Small intestine (tissue), 7 donors: ENCODE measurements around the gene TNFRSF1A. TPM values are rescaled to one million over a fixed set of nuclear protein-coding genes. Genes with fewer than 3 reads are reported as not detected.

Experiments used
- DNase-seq, 2 donors: peaks; one replicate each; pipeline versions ENCODE4 v3.0.0 to v3.0.0-alpha.2; 2013
- FAIRE-seq: peaks from 2 replicates; lab custom pipeline; 2012; peaks lifted over from hg19 to GRCh38; lab: Jason Lieb, UNC
- H3K27ac ChIP-seq, 3 donors: one replicate each; pipeline ENCODE4 v1.5.1; 2013; ENCODE audit warnings: low read length in 2 of 3, mild to moderate bottlenecking in 2 of 3, control low read depth in 1 of 3, inconsistent platforms in 1 of 3, low read depth in 1 of 3, moderate library complexity in 1 of 3
- H3K27me3 ChIP-seq, 3 donors: one replicate each; pipeline ENCODE4 v1.6.1; 2013; ENCODE audit warnings: low read length in 3 of 3, inconsistent platforms in 1 of 3; ENCODE audit not compliant: control insufficient read depth in 3 of 3, insufficient read depth in 3 of 3
- H3K36me3 ChIP-seq, 3 donors: one replicate each; pipeline ENCODE4 v1.6.1; 2013; ENCODE audit warnings: low read length in 3 of 3, inconsistent platforms in 1 of 3, low read depth in 1 of 3, mild to moderate bottlenecking in 1 of 3, moderate library complexity in 1 of 3; ENCODE audit not compliant: control insufficient read depth in 3 of 3, insufficient read depth in 2 of 3
- H3K4me1 ChIP-seq, 3 donors: one replicate each; pipeline ENCODE4 v1.6.1; 2013; ENCODE audit warnings: low read length in 2 of 3, inconsistent platforms in 1 of 3, low read depth in 1 of 3, mild to moderate bottlenecking in 1 of 3, moderate library complexity in 1 of 3; ENCODE audit not compliant: control insufficient read depth in 3 of 3, insufficient read depth in 2 of 3
- H3K4me3 ChIP-seq, 3 donors: one replicate each; pipeline ENCODE4 v1.5.1; 2013; ENCODE audit warnings: low read length in 3 of 3, control low read depth in 1 of 3, inconsistent platforms in 1 of 3, low read depth in 1 of 3, mild to moderate bottlenecking in 1 of 3, moderate library complexity in 1 of 3
- H3K9me3 ChIP-seq, 2 donors: one replicate each; pipeline ENCODE4 v1.6.1; 2013; ENCODE audit warnings: low read depth in 1 of 2, low read length in 1 of 2; ENCODE audit not compliant: control insufficient read depth in 2 of 2, insufficient read depth in 1 of 2
- WGBS, 3 donors: extraction: QIAGEN DNeasy Blood & Tissue Kit; methylation state at CpG; one replicate each; pipeline ENCODE4 v1.1.7; 2013; 5-methylcytosine and 5-hydroxymethylcytosine counted together
- polyA plus RNA-seq, 4 donors: library from polyadenylated mRNA; stranded (reverse) in 3 of 4; unstranded in 1 of 4; fragments of 200-250 nt in 3 of 4; fragments of 120-200 nt in 1 of 4; gene quantifications; one replicate each; pipeline versions ENCODE4 v1.2.1 to v1.2.3, GENCODE V29; 2013
- donor health status: healthy with polysubstance abuse.
- donor health status: control.
- donor health status: control.
- donor health status: Bipolar disorder and iron deficiency.
- donor health status: healthy.

Gene TNFRSF1A
- polyA plus RNA-seq, 4 donors = 77.2 to 108 (median 97.6) TPM

DNA sequence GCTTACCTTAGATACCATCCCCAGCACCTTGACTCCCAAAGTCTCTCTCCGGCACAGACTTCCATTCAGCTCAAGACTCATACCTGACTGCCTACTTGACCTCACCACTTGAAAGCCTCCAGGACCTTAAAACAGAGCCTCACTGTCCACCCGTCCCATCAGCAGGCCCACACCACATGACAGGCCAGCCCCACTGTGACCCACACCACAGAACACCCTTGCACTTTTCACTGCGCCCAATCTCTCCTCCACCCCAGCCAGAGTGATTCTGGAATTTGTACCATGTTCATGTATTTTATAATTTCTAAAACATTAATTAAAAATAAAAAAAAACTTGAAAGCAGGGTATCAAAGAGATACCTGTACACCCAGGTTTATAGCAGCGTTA, 59.4 kb downstream of the TNFRSF1A start:
- H3K4me3 ChIP-seq = no peak overlapping the region
- peaks cover 0 to 2% (median 0%) of the 10 kb centered on the region in 3 donors for H3K36me3 ChIP-seq
- no peak overlapping the region for H3K27ac ChIP-seq
- no peaks in the 10 kb centered on the region for H3K9me3 ChIP-seq
- FAIRE-seq = no peak
- no peaks in the 10 kb centered on the region for H3K27me3 ChIP-seq
- peaks cover 0 to 23% (median 0%) of the 10 kb centered on the region in 3 donors for H3K4me1 ChIP-seq
- WGBS, 3 donors = 83 to 94% (median 90%) methylated on average over 4 of the region's 4 CpGs
- DNase-seq = no peak

DNA sequence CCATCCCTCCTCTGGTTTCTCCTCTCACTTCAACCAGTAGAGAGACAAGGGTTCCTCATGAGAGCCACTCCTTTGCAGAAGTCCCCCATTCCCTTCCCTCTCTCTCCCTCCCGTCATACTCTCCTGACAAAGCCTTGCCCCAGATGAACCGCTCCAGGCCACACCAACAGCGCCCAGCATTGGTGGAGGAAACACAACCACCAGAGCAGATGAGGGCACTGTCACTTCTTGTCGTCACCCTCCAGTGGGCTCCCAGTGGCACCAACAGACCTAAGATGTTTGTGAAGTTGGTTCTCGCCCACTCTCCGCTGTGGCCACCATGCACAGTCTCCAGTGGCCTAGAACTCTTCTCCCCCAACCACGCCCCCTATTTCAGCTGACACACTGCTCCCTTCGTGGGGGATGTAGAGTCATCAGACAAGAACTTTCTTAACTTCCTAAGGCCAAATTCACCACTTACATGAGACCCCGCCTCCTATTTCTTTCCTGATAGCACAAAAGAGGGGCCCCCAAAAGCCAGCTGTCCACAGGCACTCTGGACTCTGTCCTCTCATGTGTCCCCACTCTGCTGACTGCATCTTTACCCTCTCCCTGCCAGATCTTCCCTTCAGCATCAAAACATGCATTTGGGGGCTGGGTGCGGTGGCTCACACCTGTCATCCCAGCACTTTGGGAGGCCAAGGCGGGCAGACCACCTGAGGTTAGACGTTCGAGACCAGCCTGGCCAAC, 60.6 kb downstream of the TNFRSF1A start:
- Histone ChIP-seq H3K4me3 (no peak overlapping the region), H3K9me3 (no peaks in the 10 kb centered on the region), H3K27ac (no peak overlapping the region), H3K36me3 (peaks cover 0 to 2% (median 0%) of the 10 kb centered on the region in 3 donors), H3K27me3 (no peaks in the 10 kb centered on the region), H3K4me1 (peaks cover 0 to 23% (median 0%) of the 10 kb centered on the region in 3 donors)
- FAIRE-seq (no peak), DNase-seq (no peak)
- 89 to 93% (median 92%) methylated on average over 13 of the region's 13 CpGs for WGBS, 3 donors

DNA sequence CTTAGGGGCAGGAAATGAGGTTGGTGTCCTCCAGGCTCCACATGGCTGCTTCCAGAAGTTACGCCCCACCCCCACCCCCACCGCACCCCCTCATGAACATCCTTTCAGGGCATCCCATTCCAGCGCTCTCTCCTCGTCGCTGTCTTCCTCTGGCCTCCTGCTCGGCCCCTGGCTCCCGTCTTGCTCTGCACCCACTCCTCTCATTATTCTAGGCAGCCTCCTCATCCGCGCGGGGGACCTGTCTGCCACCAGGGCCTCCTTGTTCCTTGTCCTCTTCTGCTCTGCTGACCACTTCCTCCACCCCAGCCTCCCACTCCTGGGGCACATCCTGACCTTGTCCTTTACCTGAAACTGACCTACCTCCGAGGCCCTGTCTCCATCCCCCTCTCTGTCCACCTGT, 61.2 kb downstream of the TNFRSF1A start:
- WGBS, 3 donors = 92 to 94% (median 94%) methylated on average over 11 of the region's 11 CpGs
- no peaks in the 10 kb centered on the region for H3K27me3 ChIP-seq
- no peak for DNase-seq
- peak overlapping the region in 1 of 3 donors; percentile 65 for H3K27ac ChIP-seq
- no peaks in the 10 kb centered on the region for H3K9me3 ChIP-seq
- H3K4me1 ChIP-seq = peaks cover 0 to 21% (median 0%) of the 10 kb centered on the region in 3 donors
- H3K4me3 ChIP-seq = no peak overlapping the region
- peaks cover 0 to 2% (median 0%) of the 10 kb centered on the region in 3 donors for H3K36me3 ChIP-seq
- FAIRE-seq = no peak

DNA sequence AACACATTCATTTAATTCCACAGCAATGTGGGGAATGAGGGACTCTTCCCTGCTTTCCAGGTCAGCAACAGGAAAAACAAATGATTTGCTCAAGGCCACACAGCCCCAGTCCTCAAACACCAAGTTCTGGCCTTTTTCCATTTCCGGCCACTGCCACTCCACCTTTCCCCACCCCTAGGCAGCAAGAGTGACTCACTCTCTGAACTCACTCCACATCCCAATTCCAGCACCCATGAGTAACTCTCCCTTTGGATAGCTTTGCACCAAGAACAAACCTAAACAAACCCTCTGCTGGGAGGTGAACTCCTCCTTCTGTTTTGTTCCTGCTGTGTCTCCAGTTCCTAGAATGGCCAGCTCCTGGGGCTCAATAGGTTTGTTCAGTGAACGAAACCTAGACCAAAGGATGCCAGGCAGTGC, 61.8 kb downstream of the TNFRSF1A start:
- 56 to 68% (median 60%) methylated on average over 2 of the region's 2 CpGs for WGBS, 3 donors
- H3K27ac ChIP-seq = peak overlapping the region in 1 of 3 donors; percentile 65
- FAIRE-seq (no peak), DNase-seq (peak in 1 of 2 donors; percentile 53)
- peaks cover 0 to 2% (median 0%) of the 10 kb centered on the region in 3 donors for H3K36me3 ChIP-seq
- H3K9me3 ChIP-seq = no peaks in the 10 kb centered on the region
- no peak overlapping the region for H3K4me3 ChIP-seq
- no peaks in the 10 kb centered on the region for H3K27me3 ChIP-seq
- H3K4me1 ChIP-seq = peaks cover 0 to 16% (median 0%) of the 10 kb centered on the region in 3 donors

DNA sequence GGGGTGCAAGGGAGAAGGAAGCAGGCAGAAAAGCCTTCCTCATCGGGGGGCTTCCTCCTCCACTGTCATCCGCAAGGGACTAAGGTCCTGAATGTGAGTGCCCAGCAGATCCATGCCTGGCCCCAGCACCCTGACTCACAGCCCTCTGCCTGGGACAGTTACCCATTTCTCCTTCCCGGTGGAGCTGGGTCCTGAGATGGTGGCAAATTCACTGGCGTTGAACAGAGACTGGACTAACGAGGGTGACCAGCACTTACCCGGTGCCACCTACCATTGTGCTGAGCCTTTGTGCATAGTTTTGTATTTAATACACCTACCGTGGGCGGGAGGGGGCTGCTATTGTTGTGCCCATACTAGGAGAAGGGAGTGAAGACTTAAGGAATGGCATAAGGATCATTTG, 62.2 kb downstream of the TNFRSF1A start:
- peaks cover 0 to 16% (median 0%) of the 10 kb centered on the region in 3 donors for H3K4me1 ChIP-seq
- peaks cover 0 to 2% (median 0%) of the 10 kb centered on the region in 3 donors for H3K36me3 ChIP-seq
- DNase-seq (no peak), FAIRE-seq (no peak)
- H3K4me3 ChIP-seq = no peak overlapping the region
- H3K27ac ChIP-seq = peak overlapping the region in 1 of 3 donors; percentile 65
- WGBS, 3 donors = 85 to 86% (median 86%) methylated on average over 8 of the region's 8 CpGs
- H3K9me3 ChIP-seq = no peaks in the 10 kb centered on the region
- peaks cover 0 to 3% (median 0%) of the 10 kb centered on the region in 3 donors for H3K27me3 ChIP-seq

DNA sequence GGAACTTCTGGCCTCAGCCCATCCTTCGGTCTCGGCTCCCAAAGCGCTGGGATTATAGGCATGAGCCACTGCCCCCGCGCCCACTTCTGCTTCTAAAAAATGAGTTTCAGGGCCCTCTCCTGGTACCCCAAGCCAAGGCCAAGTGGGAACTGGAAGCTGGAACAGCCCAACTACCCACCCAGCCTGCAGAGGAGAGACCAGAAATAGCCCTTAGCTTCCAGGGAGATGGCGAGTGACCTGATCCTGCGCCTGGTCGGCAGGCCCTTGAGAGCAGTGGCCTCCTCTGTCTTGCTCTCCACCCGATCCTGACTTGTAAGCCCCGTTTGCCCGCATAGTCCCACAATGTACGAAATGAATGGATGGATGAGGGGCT, 62.6 kb downstream of the TNFRSF1A start:
- WGBS, 3 donors = 90 to 95% (median 94%) methylated on average over 12 of the region's 12 CpGs
- no peaks in the 10 kb centered on the region for H3K36me3 ChIP-seq
- FAIRE-seq = no peak
- DNase-seq = no peak
- H3K27me3 ChIP-seq = peaks cover 0 to 3% (median 0%) of the 10 kb centered on the region in 3 donors
- peaks cover 0 to 16% (median 0%) of the 10 kb centered on the region in 3 donors for H3K4me1 ChIP-seq
- peak overlapping the region in 1 of 3 donors; percentile 16 for H3K4me3 ChIP-seq
- peak overlapping the region in 1 of 3 donors; percentile 65 for H3K27ac ChIP-seq
- H3K9me3 ChIP-seq = no peaks in the 10 kb centered on the region

Other genes starting within 250 kb of the TNFRSF1A start
- gene VWF, start 217.4 kb downstream of the TNFRSF1A start, polyA plus RNA-seq = 10 to 100 TPM in 1 of 4 donors, 1 to 10 TPM in 3; 2.2 to 82.9 (median 6.1) TPM
- gene CD9, start 141.7 kb downstream of the TNFRSF1A start, polyA plus RNA-seq = 100 to 1,000 TPM in 2 of 4 donors, 10 to 100 TPM in 2; 46.2 to 296 (median 139) TPM
- 100 to 1,000 TPM in 3 of 4 donors, 10 to 100 TPM in 1; 48.0 to 167 (median 119) TPM for gene PLEKHG6, start 31.4 kb downstream of the TNFRSF1A start, polyA plus RNA-seq
- 10 to 100 TPM; 12.3 to 47.1 (median 16.6) TPM for gene SCNN1A, start 33.5 kb upstream of the TNFRSF1A start, polyA plus RNA-seq
- gene LTBR, start 42.1 kb upstream of the TNFRSF1A start, polyA plus RNA-seq = 100 to 1,000 TPM in 1 of 4 donors, 10 to 100 TPM in 3; 56.5 to 137 (median 73.2) TPM
- 10 to 100 TPM in 1 of 4 donors, 1 to 10 TPM in 2, under 1 TPM in 1; 0.45 to 16.2 (median 2.8) TPM for gene CD27, start 102.9 kb upstream of the TNFRSF1A start, polyA plus RNA-seq
- gene TAPBPL, start 110.0 kb upstream of the TNFRSF1A start, polyA plus RNA-seq = 10 to 100 TPM; 26.4 to 38.6 (median 33.2) TPM
- gene VAMP1, start 128.6 kb upstream of the TNFRSF1A start, polyA plus RNA-seq = 1 to 10 TPM; 1.6 to 5.8 (median 3.4) TPM
- 100 to 1,000 TPM in 2 of 4 donors, 10 to 100 TPM in 2; 88.1 to 126 (median 94.8) TPM for gene MRPL51, start 151.2 kb upstream of the TNFRSF1A start, polyA plus RNA-seq
- gene NCAPD2, start 152.0 kb upstream of the TNFRSF1A start, polyA plus RNA-seq = 10 to 100 TPM in 3 of 4 donors, 1 to 10 TPM in 1; 6.5 to 39.1 (median 22.1) TPM
- gene GAPDH, start 192.4 kb upstream of the TNFRSF1A start, polyA plus RNA-seq = 1,000 to 10,000 TPM; 1,934 to 3,805 (median 2,842) TPM
- gene IFFO1, start 214.0 kb upstream of the TNFRSF1A start, polyA plus RNA-seq = 1 to 10 TPM; 1.3 to 7.7 (median 5.2) TPM
- gene NOP2, start 226.2 kb upstream of the TNFRSF1A start, polyA plus RNA-seq = 10 to 100 TPM; 14.3 to 40.6 (median 22.0) TPM